Measurements from ENCODE around the gene IQUB.

DNA sequence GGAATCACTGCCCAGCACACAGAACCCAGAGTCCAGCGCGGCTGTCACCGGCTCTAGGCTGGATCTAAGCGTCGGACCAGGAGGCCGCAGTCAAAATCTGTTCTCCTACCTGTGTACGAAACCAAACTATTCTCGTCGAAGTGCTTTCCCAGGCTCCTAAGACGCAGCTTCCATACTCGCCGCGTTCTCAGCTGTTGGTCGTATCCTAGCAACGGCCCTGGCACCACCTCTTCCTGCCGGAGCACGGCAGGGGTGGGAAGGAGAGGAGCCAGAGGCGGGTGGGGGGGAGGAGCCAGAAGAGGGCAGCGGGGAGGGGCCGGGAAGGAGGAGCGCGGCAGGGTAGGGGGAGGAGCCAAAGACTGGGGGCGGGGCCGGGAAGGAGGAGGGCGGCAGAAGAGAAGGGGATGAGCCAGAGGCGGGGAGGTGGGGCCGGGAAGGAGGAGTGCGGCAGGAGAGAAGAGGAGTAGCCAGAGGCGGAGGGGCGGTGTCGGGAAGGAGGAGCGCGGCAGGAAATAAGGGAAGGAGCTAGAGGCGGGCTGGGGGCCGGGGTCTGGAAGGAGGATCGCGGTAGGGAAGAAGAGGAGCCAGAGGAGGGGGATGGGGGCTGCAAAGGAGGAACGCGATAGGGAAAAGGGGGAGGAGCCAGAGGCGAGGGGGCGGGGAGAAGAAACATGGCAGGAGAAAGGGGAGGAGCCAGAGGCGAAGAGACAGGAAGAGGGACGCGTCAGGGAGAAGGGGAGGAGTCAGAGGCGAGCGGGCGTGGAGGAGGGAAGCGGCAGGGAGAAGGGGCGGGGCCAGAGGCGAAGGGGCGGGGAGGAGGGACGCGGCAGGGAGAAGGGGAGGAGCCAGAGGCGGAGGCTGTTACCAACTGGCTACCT, at the start of gene IQUB:
- TF ChIP-seq EZH2 (IDR thresholded peaks at IDR 0.05; ENCODE audit: borderline replicate concordance, low read depth, low read length, severe bottlenecking) (no peak), CTCF (IDR thresholded peaks at IDR 0.05; ENCODE audit: borderline replicate concordance, extremely low read depth, low read length, poor library complexity, severe bottlenecking) (no peak)
